ENCODE data around the gene TSR3.

TSR3 gene

GRCh38 chr16:1350691-1351090 is 987 bp downstream of the TSR3 start:
- DNase-seq = no peak

- DNase-seq = no peak
Measured at GRCh38 chr16:1349951-1350350, 1.7 kb downstream of the TSR3 start.

GRCh38 chr16:1349351-1349750 is 2.3 kb downstream of the TSR3 start:
- no peak for DNase-seq

DNA sequence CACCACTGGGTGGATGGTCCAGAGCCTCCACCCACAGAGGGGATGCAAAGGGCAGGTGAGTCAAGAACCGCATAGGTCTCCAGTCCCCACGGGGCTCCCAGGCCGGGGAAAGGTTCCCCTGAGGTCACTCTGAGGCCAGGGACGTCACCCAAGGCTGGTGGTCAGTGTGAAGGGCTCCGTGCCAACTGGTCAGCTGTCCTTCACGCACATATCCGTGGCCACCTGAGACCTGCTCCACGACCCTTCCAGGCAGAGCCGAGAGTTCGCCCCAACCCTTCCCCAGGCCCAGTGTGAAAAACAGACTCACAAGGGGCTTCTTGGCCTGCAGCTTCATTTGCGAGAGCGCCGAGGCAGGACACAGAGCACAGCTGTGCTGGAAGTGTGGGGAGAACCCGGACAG is 2.8 kb downstream of the TSR3 start:
- DNase-seq = no peak

GRCh38 chr16:1348441-1348840 is 3.2 kb downstream of the TSR3 start:
- no peak for DNase-seq

- no peak for DNase-seq
Measured at GRCh38 chr16:1347962-1348361, 3.7 kb downstream of the TSR3 start.

GRCh38 chr16:1347286-1347855 is 4.3 kb downstream of the TSR3 start:
- DNase-seq = no peak

GRCh38 chr16:1346422-1347285 is 5.0 kb downstream of the TSR3 start:
- DNase-seq = no peak

DNA sequence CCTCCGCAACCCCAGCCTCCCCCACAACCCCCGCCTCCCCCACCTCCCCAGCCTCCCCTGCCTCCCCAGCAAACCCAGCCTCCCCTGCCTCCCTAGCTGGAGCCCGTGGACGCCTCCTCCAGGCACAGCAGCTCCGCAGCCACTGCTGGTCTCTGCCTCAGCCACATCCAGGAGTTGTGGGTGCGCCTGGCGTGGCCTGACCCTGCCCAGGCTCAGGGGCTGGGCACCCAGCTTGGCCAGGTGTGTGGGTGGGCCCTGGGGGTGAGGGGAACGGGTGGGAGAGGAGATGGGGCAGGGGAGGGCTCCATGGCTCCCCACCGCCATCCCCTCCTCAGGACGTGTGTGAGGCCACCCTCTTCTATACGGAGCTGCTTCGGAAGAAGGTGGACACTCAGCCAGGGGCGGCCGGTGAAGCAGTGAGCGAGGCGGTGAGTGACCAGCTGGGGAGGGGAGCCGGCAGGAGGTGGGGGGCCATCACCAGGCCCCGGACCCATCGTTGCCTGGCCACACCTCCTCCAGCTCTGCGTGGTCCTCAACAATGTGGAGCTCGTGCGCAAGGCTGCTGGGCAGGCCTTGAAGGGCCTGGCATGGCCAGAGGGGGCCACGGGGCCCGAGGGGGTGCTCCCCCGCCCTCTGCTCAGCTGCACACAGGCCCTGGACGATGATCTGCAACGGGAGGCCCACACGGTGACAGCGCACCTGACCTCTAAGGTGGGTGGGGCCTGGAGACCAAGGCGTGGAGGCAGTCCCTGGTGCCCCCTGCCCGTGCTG is 5.8 kb downstream of the TSR3 start:
- no peak for DNase-seq

DNA sequence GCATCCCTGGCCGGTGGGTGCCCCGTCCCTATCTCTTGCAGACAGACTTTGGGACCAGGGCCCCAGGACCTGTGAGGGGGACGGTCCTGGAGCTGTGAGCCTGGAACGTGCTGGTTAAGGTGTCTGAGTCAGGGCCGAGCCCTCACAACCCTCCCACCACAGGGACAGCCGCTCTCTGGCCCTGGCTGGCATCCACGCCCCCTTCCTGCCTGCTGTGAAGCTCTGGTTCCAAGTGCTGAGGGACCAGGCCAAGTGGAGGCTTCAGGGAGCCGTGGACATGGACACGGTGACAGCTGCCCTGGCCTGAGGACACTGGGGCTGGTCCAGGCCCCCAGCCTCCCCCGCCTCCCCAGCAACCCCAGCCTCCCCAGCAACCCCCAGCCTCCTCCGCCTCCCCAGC is 6.6 kb downstream of the TSR3 start:
- DNase-seq = no peak

DNA sequence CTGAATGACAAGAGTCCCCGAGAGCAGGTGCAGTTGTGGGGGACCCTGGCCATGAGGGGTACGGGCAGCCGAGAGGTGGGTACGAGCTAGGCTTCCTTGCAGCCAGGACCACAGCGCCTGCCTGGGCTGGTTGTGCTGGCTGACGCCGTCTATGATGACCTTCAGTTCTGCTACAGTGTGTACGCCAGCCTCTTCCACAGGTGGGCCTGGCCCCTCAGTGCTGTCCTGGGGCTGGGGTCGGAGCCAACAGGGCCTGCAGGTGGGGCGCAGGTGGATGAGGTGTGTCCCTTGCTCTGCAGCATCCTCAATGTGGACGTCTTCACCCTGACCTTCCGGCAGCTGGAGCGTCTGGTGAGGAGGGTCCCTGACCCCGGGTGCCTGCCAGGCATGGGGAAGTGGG is 7.2 kb downstream of the TSR3 start:
- DNase-seq = no peak

DNA sequence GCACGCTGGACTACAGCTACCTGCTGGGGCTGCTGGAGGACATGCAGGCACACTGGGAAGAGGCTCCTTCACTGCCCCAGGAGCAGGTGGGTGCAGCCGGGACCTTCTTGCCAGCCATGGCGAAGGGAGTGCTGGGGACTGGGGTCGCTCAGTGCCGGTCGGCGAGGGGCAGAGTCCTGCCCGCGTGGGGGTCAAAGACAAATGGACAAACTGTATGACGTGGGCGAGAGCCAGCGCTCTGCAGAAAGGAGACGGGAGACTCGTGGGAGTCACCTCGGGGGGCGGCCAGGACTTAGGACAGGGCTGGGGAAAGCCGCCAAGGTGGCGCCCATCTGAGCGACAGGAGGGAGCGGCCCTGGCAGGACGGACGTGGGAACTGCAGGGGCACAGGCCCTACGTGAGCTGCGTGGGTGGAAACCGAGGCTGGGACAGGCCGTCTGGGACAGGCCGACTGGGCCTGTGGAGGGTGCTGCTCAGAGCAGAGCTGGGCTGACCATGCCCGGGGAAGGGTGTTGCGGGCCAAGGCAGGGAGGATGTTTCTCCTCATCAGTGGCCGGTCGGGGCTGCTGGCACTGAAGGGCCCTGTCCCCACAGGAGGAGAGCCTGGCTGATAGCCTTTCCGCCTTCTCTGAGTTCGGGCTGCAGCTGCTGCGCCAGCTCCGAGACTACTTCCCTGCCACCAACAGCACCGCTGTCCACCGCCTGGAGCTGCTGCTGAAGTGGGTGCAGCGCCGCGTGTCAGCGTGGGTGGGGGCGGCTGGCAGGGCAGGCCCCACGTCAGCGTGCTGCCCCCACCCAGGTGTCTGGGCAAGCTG is 8.0 kb downstream of the TSR3 start:
- DNase-seq = no peak

GRCh38 chr16:1342526-1343427 is 8.9 kb downstream of the TSR3 start:
- peak; percentile 93 for DNase-seq

- DNase-seq = no peak
Measured at GRCh38 chr16:1341495-1342420, 9.9 kb downstream of the TSR3 start.

DNA sequence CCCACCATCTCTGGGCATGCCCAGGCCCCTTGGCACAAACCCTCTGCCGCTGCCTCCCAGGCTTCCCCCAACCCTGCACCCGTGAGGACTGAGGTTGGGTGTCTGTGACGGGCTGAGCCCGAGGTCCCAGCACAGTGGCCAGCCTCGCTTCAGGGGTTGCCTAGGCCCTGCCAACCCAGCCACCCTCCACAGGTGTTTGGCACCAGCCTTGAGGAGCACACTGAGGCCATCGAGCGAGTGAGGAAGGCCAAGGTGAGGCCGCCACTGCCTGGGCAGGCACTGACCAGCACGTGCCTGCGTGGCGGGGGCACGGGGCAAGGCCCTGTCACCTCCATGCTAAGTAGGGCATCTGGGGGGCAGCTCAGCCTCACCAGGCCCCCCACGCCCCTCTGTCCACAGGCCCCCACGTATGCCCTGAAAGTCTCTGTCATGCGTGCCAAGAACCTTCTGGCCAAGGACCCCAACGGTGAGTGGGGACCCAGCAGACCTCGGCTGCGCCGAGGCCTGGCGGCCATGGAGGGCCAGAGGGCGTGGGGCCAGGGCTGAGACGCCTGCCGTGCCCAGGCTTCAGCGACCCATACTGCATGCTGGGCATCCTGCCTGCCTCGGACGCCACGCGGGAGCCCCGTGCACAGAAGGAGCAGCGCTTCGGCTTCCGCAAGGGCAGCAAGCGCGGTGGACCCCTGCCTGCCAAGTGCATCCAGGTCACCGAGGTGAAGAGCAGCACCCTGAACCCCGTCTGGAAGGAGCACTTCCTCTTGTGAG is 10.8 kb downstream of the TSR3 start:
- DNase-seq = no peak

DNA sequence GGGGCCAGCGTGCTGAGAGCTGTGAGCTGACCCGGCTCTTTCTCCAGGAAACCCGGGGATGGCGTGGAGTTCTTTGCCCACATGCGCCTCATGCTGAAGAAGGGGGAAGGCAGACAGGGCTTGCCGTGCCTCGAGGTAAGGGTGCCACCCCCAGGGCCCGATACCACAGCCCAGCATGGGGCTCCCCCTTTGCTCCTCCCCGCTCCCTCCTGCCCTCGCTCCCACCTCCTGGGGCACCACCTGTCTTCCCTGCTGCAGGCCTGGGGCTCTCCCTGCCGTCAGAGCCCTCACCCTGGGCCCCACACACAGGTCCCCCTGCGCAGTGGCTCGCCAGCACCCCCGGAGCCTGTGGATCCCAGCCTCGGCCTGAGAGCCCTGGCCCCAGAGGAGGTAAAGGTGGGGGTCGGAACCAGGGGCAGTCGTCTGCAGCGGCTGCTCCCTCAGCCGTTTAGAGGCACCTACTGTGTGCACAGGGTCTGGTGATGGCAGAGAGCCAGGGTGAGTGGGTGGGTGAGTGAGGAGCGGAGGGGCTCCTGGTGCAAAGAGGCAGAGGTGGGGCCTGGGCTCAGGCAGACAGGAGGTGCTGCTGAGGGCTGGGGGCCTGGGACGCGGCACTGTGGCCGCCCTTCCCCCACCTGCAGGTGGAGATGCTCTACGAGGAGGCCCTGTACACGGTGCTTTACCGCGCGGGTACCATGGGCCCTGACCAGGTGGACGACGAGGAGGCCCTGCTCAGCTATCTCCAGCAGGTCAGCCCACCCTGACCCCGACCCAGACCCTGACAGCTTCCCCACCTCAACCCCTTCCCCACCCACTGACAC is 12.6 kb downstream of the TSR3 start:
- DNase-seq = no peak

DNA sequence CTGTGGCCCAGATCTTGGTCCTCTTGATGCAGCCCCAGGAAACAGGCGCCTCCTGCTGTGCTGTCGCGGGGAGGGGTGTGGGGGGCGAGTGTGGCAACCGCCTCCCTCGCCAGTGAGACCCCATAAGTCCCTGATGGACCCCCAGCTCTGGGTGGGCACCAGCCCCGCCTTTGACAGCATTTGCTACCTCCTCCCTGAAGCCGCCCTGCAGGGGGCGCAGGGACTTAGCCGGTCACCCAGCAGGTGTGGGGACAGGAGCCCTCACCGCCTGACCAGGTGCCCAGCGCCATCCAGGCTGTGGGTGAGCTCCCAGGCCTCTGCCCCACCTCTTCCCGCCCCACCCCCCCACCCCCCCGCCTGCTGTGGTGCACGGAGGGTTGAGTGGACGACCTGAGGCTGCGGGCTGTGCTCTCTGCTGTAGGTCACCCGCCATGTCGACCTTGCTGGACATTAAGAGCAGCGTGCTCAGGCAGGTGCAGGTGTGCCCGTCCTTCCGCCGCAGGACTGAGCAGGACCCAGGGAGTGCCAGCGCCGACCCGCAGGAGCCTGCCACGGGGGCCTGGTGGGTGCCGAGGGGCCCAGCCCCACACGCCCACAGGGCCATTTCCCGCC is 13.5 kb downstream of the TSR3 start:
- peak; percentile 12 for DNase-seq

DNA sequence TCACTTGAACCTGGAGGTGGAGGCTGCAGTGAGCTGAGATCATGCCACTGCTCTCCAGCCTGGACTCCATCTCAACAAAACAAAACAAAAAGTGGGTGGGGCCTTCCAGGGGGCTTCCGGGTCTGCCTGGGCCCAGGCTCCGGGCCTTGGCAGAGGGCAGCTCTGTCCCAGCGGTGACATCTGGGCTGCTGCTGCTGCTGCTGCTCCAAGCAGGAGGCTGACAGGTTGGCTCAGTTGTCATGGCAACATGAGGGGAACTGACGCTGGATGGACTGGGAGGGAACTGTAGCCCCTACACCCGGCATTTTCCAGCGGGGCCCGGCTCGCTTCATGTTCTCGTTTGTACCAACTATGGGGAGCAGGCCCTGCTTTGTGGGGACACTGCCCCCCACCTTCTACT is 14.2 kb downstream of the TSR3 start:
- DNase-seq = no peak

DNA sequence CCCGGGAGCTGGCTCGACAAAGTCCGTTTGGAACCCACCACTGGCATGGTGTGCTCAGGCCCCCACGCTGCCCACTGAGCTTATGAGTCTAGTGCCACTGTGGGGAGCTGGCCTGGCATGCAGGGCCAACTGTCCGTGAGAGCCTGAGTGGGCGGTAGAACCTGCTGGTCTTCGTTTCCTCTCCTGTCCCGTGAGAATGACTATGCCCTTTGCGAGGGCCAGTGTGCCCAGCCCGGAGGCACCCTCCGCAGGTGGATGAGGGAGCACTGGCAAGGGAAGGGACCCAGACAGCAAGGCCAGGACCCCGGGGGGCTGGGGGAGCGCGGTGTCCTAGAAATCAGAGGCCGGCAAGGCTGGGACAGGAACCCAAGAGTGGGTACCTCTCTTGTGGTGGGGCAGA is 15.1 kb downstream of the TSR3 start:
- DNase-seq = no peak

All from effector CD8-positive, alpha-beta T cell (primary cell).